Fibroblast of the aortic adventitia (primary cell): ENCODE measurements around the gene PGLYRP2. TPM values are rescaled to one million over a fixed set of nuclear protein-coding genes. Genes with fewer than 3 reads are reported as not detected.

ENCODE experiments used
- DNase-seq: peaks from one replicate; pipeline ENCODE4 v3.0.0-alpha.2; 2010; ENCODE audit warnings: low read depth
- H3K4me3 ChIP-seq: 2 replicates; pipeline ENCODE4 v1.5.1; 2011; ENCODE audit warnings: low read depth, mild to moderate bottlenecking, control low read depth, low read length, moderate library complexity
- CTCF ChIP-seq: IDR thresholded peaks from 2 replicates; pipeline ENCODE4 v1.5.1; 2011; ENCODE audit warnings: mild to moderate bottlenecking, low read length, control low read depth, inconsistent platforms; ENCODE audit not compliant: insufficient read depth
- total RNA-seq: library from RNA; depleted of rRNA; stranded (reverse); fragments of >200 nt; gene quantifications from 2 replicates; pipeline ENCODE4 v1.2.3, GENCODE V29; 2012; ENCODE audit warnings: low replicate concordance

The PGLYRP2 gene
- total RNA-seq, 1 donor, result not detected

GRCh38 chr19:15443838-15444237, 35.5 kb downstream of the PGLYRP2 start:
- peak; percentile 63 for DNase-seq
- H3K4me3 ChIP-seq, result no peak overlapping the region
- TF ChIP-seq CTCF, result no peak

DNA sequence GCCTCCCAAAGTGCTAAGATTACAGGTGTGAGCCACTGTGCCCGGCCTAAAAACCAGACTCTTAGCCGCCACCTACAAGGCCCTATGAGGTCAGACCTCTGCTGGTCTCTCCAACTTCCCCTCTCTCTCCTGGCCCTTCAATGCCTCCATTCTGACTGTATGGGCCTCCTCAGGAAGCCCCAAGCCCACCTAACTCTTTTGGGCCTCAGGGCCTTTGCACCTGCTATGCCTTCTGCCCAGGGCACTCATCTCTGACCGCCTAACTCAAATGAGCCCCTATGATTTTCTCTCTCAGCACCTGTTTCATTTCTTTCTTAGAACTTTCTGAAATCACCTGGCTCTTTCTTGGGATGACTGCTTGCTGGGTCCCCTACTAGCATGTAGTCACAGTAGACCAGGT, 36.0 kb downstream of the PGLYRP2 start:
- no peak for DNase-seq
- no peak for TF ChIP-seq CTCF

GRCh38 chr19:15442142-15442920, 37.0 kb downstream of the PGLYRP2 start:
- no peak for TF ChIP-seq CTCF
- no peak overlapping the region for H3K4me3 ChIP-seq
- DNase-seq, result no peak

More for the DNA sequence above, 36.0 kb downstream of the PGLYRP2 start:
- H3K4me3 ChIP-seq, result no peak overlapping the region

DNA sequence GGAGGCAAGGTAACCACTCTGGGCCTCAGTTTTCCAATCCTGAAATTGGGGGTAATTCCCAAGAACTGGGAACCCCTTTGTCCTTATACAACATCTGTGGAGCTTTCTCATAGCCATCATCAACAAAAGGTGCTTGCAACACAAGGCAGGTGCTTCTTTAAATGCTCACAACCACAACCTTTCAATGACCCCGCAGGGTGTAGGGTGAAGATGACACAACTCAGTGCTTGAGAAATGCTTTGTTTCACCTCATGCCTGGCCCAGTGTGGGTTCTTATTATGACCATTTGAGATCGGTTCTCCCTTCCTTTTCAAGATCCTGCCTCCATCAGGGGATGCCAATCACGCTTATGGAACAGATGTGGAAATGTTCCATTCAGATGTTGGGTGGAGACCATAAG, 38.0 kb downstream of the PGLYRP2 start:
- H3K4me3 ChIP-seq, result no peak overlapping the region
- DNase-seq, result no peak
- TF ChIP-seq CTCF, result no peak

GRCh38 chr19:15439821-15440641, 39.3 kb downstream of the PGLYRP2 start:
- DNase-seq, result no peak
- H3K4me3 ChIP-seq, result no peak overlapping the region
- TF ChIP-seq CTCF, result no peak

GRCh38 chr19:15439078-15439799, 40.1 kb downstream of the PGLYRP2 start:
- no peak for DNase-seq
- no peak overlapping the region for H3K4me3 ChIP-seq
- no peak for TF ChIP-seq CTCF
